HG03521 (cell line): ENCODE measurements around the gene SLC44A4.
"Not testable (repeated sequence)": the region's sequence is repeated elsewhere in the genome, so short reads cannot be mapped to it uniquely, and the experiment has no call there.

Experiments used
- ATAC-seq: cut with Tn5 transposase; IDR thresholded peaks from one replicate; pipeline ENCODE4 v1.9.1; 2021; ENCODE audit warnings: mild to moderate bottlenecking, moderate library complexity; ENCODE audit not compliant: unreplicated experiment

Gene SLC44A4

DNA sequence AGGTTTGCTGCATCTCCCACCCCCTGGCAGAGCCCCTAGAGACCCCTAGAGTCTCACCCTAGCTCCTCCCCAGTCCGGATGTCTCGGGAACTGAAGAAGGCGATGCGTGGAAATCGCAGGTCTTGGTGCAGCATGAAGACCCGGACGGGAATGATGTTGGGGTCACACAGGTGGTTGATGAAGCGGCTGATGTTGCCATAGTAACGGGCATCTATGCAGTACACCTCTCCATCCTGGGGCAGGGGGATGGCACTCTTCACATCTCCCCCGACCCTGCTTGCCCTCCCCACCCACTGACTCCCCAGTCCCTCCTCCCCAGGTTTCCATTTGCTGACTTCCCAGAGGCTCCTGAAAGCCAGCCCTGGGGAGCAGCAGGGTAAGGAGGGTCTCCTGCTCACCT is 1.8 kb upstream of the SLC44A4 start:
- ATAC-seq = no peak

DNA sequence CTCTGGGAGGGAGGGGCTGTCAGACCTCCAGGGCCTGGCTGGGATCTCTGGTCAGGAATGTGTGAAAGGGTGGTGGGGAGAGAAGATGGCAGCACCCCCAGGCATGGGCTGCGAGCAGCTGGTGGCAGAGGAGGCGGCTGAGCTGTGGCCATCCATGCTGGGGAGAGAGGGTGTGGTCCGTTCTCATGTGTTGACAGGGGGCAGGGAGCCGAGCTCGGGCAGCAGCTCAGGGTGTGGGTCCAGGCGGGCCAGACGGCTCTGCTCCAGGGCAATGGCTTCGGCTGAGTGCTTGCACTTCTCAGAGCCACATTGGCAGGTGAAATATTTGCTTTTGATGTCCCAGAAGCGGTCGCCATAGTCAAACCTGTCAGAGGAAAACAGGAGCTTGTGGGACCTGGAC is 1.1 kb upstream of the SLC44A4 start:
- no peak for ATAC-seq

DNA sequence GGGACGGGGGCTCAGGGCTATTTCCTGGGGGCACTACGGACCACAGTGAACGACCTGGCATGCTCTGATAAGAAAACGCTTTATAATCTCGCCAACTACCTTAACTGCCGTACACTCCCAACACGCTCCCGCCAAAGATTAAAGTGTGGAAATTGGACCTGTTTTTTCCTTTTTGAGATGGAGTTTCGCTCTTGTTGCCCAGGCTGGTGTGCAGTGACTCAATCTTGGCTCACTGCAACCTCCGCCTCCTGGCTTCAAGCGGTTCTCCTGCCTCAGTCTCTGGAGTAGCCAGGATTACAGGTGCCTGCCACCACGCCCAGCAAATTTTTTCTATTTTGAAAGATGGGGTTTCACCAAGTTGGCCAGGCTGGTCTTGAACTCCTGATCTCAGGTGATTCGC is 346 bp upstream of the SLC44A4 start:
- ATAC-seq = no peak

DNA sequence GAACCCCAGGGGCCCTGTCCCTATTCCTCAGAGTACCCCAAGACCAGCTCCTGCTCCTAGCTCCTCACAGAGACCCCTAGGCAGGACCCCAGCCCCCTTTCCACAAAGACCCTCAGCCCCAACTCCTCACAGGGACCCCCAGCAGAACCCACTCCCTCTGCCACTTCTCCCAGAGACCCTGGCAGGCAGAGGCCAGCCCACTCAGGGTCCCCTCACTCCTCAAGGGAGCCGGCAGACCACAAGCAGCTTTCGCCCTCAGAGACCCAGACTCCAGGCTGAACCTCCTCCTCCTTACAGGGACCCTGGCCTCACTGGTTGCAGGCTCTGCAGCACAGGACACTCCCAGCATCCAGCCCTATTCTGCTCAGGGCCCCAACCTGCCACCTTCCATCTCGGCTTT is 575 bp downstream of the SLC44A4 start:
- no peak for ATAC-seq

DNA sequence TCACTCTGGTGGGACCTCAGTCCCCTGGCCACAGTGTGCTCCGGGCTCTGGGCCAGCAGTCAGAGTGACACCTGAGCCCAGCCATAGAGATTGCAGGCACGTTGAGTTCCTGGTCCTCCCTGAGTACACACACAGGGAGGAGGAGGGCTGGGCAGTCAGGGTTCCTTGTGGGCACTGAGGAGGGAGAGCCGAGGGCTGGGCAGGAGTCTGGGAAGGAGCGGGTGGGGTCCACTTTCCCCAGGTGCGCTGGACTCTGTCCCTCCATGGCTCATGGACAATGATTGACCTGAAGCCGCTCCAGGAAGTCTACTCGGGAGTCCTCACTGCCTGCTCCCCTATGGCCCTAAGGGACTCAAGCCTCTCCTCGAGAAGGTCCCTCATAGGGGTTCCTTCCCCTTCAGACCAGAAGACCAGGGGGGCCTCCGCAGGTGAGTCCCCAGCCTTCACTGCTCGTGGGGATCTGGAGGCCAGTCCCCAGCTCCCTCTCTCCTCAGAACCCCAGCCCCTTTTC is 1.1 kb downstream of the SLC44A4 start:
- no peak for ATAC-seq

DNA sequence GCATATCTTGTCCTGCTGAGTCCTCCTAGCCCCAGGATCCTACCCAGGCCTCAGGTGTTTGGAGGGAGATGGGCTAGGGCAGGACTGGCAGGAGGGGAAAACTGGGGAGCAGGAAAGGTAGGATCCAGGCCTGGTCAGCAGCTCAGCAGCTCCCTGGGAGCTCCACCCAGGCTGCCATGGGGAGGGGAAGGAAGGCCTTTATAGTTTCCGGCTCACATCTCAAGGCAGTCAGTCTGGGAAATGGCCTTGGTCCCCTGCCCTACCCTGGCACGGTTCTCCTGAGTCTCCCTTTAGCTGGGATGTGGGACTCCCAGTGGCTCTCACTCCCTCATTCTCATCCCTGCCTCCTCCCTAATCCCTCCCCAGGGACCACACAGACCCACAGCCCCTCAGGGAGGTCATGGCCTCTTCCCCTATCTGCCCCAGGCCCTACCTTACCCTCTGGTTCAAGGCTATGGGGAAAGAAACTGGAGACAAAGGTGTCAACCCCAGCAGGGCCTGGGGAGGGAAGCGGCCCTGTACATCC is 1.6 kb downstream of the SLC44A4 start:
- no peak for ATAC-seq

DNA sequence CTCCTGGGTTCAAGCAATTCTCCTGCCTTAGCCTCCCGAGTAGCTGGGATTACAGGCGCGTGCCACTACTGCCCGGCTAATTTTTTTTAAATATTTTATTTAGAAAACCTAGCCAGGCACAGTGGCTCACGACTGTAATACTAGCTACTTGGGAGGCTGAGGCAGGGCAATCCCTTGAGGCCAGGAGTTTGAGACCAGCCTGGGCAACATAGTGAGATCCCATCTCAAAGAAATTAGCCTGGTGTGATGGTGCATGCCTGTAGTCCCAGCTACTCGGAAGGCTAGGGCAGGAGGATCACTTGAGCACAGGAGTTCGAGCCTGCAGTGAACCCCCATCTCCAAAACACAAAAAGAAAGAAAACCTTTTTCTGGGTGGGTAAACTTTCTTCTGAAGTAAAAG is 2.4 kb downstream of the SLC44A4 start:
- ATAC-seq = no peak

DNA sequence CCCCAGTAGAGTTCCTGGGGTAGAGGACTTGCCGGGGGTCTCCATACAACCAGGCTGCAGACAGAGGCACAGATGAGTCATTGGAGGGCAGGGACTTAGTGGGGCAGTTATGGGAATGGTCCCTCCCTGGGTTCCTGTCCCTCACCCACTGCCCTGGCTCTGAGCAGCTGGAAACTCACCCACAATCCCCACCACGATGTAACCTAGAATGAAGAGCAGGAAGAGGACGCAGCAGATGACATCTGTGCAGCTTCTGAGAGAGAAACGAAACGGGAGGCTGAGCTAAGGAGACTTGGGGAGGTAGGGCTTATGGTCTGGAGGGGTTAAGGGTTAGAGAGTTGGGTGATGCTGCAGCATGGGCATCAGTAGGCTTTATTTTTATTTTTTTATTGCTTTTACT is 2.9 kb downstream of the SLC44A4 start:
- ATAC-seq = no peak

DNA sequence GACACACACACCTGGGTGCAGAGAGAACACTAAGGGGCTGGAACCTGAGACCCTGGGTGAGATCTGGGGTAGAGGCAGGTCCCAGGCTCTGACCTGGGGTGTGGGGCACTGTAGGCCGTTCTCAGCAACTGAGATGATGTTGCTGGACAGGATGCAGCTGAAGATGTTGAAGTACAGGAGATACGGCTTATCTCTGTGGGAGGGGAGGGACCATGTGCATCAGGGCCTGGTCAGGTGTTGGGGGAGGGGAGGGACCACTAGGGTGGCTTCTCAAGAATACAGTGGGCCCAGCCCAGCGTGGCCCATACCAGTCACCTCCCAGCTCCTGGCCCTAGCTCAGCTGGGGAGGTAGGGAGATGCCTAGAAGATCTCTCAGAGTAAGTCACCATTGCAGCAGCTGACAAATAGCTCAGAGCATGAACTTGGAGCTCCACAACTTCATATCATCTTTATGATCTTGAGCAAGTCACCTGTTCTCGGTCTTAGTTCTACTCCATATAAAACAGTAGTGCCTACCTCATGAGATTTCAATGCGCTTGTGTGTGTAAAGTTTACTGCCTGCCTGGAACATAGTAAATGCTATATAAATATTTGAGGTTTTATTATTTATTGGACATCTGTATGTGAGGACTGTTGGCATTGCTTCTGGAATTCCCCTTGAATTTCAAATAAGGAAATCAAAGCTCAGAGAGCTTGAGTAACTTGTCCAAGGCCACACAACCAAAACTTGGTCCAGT is 3.8 kb downstream of the SLC44A4 start:
- no peak for ATAC-seq

DNA sequence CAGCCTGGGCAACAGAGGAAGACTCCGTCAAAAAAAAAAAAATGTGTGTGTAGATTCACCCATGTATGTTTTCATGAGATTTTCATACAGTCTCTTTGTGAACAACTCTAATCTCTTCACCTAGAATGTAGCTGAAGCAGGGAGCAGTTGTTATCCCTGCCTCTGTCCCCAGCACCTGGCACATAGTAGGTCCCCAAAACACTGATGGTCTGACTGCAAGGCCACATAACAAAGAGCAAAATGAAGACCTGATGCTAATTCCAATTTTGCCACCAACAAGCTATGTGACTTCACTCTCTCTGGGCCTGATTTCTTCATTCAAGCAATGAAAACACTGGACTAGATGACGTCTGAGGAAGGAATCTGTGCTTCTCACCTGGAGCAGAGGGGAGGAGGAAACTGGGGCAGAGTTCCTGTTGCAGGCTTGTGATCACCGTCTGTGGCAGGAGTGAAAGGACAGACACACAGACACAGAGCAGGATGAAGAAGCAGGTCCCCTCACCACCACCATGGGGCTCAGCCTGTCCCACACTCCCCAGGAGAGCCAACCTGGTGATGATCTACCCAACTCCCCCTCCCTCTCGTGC is 4.6 kb downstream of the SLC44A4 start:
- ATAC-seq = no peak

DNA sequence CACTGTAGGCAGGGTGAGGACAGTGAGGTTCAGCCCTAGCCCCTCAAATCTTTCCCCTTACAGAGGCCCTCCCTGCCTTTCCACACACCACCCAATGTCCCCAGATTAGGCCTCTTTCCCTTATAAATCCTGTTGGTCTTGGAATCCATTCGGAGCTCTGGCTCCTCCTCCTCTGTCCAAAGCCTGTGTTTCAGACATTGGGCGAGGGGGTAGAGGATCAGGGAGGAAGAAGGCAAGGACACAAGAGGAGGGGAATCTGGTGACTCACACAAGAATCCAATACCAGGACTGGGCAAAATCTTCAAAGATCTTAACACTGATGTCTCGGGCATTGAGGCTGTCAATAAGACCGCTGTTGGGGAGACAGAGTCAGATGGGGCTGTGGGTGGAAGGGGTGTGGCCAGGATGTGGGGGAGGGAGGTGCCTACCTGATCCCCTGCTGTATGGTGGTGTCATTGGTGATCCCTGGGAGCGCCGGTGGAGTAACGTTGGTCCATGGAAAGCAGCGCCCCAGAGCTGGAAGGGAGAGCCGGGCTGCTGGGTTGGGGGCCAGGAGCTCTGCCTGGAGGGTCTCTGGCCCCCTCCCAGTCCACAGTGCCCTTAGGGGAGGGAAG is 7.6 kb downstream of the SLC44A4 start:
- ATAC-seq = no peak

DNA sequence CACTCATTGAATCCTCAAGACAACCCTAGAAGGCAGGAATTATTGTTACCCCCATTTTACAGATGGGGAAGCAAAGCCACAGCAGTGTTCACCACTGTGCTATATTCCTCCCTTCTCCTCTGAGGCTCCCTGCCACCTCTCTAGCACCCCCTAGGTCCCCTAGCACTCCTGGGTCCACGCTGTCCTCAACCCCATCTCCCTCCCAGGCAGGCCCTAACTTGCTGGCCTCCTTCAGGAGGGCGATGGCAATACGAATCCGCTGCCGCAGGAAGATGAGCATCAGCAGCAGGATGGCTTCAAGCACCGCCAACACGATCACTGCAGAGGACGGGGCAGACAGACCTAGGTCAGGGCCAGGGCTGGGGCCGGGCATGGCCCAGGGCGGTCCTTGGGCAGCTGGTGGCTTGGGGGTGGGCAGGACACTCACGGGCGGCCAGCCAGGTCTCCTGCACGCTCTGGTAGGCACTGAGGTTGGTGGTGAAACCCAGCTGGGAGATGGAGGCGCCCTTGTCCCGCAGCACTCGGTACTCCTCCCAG is 8.3 kb downstream of the SLC44A4 start:
- ATAC-seq = no peak

DNA sequence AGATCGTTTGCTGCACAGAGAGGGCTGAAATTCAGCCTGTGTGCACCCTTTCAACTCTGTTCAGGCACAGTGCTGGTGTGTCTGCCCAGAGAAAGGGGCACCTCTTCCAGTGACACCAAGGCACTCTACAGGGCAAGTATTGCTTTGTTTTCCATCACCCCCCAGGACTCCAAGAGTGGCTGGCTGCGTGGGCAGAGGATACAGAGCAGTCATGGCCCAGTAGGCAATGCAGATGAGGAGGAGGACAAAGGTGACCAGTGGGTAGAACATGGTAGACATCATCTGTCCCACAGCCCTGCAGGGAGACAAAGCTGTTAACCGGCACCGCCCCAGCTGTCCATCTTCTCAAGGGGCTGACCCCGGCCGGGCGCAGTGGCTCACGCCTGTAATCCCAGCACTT is 9.5 kb downstream of the SLC44A4 start:
- ATAC-seq = no peak

DNA sequence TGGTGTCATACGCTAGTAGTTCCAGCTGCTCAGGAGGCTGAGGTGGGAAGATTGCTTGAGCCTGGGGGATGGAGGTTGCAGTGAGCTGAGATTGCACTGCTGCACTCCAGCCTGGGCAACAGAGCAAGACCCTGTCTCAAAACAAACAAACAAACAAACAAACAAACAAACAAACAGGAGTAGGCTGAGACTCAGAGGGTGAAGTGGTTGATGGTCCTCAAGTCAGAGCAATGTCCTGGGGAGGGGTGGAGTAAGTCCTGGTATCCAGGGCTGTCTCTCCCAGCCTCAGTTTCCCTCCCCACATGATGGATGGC is 10.2 kb downstream of the SLC44A4 start:
- ATAC-seq = not testable (repeated sequence)

DNA sequence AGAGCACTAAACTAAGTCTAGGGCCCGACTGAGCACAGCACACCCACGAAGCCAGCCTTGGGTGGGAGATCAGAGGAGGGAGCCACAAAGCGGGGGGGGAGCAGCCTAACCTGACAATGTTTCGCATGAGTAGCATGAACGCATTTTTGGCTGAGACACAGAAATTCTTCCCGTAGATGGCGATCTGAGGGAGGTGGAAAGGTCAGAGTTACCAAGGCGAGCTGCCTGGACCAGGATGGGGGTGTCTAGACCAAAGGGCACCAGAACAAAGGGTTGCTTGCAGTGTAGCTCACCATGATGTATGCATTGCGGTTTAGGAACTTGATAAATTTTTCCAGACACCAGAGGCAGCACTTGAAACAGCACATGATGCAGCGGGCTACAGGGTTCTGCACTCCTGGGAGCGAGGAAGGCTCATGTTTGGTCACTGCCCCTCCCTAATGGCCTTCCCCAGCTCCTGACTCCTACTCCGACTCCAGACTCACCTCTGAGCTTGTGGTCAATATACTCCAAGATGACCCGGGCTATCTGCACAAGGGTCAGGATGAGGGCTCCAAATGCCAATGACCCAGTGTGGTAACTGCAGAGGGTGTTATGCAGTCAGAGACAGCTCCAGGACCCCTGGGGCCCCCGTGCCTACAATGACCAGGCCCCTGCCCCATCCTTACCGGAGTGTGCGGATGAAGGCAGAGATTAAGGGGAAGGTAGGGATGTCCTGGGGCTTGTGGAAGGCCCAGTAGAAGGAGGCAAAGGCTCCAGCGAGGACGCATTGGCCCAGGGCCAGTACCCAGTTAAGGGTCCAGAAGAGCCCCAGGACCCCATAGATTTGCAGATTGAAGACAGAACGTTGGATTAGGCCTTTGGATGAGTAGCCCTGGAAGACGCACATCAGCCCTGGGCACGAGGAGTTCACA is 13.3 kb downstream of the SLC44A4 start:
- no peak for ATAC-seq

DNA sequence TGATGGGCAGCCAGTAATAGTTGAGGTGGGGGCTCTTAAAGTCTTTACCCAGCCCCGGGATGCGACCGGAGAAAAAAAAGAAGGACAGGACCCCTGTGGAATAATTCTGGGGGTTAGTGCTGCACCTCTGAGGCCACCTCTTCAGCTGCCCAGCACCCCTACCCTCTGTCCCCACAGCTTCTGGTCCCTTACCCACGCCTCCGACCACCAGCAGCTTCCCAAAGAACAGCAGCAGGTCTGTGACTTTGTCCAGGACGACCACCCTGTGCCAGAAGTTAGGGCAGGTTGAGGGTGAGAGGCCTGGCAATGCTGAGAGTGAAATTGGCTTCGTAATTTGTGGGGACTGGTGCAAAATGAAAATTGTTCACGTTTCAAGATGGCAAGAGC is 14.0 kb downstream of the SLC44A4 start:
- ATAC-seq = no peak

DNA sequence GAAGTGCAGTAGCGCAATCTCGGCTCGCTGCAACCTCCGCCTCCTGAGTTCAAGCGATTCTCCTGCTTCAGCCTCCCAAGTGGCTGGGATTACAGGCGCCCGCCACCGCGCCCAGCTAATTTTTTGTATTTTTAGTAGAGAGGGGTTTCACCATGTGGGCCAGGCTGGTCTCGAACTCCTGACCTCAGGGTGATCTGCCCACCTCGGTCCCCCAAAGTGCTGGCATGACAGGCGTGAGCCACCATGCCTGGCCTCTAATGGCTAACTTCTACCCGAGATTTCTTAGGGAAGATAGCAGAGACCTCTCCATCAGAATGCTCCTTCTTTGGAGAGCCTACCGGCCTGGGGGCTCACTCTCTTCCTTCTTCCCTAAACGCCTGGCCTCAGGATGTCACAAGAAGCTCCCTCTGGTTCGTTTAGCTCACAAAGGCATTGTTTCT is 14.7 kb downstream of the SLC44A4 start:
- not testable (repeated sequence) for ATAC-seq

DNA sequence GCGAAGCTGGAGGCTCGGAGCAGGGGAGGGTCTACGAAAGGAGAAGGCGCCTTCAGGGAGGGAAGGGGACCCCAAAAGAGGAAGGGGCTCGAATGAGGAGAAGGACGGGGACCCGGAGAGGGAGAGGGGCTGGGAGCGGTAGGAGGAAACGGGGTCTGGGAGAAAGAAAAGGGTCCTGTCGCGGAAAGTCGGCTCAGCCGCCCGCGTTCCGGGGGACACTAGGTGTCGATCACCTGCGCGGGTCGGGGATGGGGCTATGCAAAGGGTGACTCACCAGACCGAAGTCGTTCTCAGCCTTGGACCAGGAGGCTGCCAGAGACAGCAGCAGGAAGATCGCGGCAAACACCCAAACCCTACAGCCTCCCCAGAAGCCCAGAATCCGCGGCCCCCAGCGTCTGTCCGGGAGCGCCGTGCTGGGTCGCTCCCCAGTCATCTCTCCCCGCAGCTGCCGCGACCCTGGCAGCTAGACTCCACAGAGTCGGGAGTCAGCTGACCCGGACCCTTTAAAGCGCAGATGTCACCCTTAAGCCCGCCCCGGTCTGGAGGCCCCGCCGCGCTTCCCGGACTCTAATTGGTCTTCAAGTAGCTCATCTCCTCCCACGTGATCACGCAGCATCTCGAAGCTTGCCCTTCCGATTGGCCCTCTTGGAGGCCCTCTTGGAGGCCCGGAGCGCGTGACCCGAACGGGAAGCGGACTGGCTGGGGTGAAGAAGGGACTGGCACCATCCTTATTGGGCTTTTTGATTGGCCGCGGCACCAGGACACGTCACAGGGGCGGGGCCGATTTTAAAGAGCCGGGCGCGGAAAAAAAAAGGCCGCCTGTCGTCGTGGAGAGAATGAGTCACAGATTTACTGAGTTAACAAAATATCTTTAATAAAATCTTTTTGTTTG is 16.2 kb downstream of the SLC44A4 start, which contains the start of gene NEU1:
Gene NEU1, minus strand, starts transcription at position 478 of the 892 bp plus-strand sequence. Its CDS starts 45 bp downstream, at position 433.
- ATAC-seq = peak; percentile 90

DNA sequence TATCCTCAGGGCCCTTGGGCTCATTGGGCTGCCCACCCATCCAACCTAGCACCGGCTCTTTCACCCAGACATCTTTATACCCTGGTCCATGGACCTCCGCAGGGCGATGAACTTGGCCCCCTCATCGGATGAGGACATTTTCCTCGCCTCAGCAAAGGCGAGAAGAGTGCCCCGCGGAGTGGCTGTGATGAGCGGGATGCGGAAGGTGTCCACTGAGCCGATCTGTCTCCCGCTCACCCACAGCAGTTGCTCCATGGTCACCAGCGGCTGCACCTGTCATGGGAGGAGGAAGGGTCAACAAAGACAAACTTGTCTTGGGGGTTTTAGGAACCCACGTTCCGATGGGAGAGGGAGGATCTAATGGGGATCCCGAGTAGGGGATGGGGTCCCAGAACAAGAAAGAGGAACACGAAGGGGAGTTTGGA is 16.9 kb downstream of the SLC44A4 start:
- no peak for ATAC-seq

DNA sequence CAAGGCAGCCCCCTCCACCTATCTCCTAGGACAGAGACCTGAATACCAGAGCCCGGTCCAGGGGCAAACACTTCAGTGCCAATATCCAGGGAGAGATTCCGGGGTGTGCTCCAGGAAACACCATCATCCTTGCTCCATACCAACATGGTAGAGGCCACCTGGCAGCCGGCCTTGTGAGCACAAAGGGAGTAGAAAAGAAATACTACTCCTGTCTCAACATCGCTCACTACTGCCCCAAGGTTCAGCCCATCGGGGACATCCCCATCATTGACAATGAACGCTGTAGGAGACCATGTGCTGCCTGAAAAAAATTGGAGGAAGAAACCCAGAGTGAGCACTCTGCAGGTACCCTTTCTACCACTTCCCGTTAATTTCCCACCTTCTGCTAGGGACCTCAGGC is 17.6 kb downstream of the SLC44A4 start:
- no peak for ATAC-seq
